GM19193 (cell line): ENCODE measurements around the gene C5orf46.

ENCODE experiments used
- POLR2A ChIP-seq: IDR thresholded peaks from 4 replicates; pipeline ENCODE4 v1.6.1; 2011; ENCODE audit not compliant: insufficient read depth, insufficient read length; ENCODE audit errors: extremely low read depth

The C5orf46 gene

DNA sequence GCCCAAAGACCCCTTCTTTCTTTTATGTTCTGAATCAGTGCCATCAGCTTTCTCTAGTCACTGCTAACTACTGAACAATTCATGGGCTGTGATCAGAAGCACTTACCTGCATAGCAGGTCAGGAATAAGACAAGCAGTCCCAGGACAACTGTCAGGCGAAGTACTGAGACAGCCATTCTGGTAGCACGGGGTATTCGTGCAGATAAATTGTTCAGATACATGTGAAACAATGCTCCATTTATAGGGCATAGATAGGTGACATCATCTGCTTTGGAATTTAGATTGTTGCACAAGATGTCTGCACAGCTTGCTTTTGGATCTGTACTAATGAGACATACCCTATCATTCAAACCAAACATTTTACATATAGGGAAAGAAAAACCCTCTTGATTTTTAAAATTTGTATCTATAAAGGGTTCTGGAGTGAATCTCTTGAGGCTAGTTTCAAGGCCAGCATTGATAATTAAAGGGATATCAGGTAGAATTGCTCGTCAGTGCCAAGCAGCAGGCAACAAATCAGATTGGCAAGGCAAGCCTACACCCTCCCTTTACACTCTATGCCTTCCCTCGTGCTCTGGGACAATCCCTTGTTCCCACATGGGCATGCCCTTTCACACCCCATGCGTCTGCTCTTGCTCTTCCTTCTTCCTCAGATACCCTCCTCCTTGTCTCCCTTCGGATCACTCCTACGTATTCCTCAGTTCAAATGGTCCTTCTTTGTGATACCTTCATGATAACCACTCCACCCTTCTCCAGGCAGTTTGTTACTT, at the start of gene C5orf46:
Gene C5orf46 (minus strand): TSS at position 213 of the 770 bp plus-strand sequence. CDS start 37 bp downstream, at position 176.
- TF ChIP-seq POLR2A, result no peak

- no peak for TF ChIP-seq POLR2A
These were observed 48.6 kb upstream of the C5orf46 start for GRCh38 chr5:147954971-147955370.

DNA sequence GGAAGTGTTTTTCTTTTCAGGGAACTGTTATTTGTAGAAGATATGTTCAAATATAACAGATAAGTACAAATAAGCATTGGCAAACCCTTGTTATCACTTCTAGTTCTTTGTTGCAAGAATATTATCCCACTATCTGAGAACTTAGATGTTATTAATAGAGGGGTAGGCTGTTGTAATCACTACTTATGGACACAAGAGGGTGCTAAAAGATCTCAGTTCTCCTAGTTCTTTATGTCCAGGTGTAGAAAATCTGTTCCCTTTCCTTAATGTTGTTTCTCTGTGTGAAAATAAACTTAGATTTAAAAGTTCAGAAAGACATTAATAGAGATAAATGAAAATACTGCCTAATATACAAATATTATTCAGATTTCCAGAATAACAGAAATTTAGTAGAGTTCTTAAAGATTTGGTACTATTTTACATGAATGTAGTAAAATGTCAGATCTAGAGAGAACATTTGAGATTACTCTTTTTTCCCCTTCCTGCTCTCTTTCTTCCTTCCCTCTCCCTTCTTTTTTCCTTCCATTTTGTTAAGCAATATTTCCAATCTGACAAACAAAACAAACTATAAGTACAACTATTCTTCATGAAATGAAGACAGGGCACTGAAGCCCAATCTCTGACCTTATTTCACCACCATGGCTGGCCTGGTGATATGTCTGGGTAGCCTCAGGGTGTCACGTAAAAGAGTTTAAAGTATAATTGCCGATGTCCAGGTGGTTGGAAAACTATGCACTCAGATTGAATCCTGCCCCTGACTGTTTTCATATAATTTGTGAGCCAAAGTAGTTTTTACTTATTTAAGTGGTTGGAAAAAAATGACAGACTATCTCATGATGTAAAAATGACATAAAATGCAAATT, 43.6 kb upstream of the C5orf46 start:
- TF ChIP-seq POLR2A, result no peak

DNA sequence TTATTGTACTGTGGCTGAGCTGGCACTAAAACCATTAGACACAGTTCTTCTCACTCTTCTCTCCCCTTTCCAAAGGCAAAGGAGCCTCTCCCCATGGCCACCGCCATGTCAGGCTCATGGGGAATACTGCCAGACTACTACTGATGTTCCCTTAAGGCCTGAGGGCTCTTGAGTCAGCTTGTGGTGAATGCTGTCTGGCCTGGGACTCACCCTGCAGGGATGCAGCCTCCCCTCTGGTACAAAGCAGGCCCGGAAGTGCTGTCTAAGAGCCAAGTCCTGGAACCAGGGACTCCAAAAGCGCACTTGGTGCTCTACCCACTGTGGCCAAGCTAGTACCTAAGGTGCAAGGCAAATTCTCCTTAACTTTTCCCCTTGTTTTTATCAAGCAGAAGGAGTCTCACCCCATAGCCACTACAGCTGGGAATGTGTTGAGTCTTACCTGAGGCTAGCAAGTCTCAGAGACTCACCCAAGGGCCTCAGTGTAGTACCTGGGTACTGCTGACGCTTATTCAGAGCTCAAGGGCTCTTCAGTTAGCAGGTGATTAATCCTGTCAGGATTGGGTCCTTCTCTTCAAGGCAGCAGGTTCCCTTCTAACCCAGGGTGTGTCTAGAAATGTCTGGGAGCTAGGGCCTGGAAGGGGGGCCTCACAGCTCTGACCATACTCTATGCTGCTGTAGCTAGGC, 33.2 kb upstream of the C5orf46 start:
- no peak for TF ChIP-seq POLR2A

DNA sequence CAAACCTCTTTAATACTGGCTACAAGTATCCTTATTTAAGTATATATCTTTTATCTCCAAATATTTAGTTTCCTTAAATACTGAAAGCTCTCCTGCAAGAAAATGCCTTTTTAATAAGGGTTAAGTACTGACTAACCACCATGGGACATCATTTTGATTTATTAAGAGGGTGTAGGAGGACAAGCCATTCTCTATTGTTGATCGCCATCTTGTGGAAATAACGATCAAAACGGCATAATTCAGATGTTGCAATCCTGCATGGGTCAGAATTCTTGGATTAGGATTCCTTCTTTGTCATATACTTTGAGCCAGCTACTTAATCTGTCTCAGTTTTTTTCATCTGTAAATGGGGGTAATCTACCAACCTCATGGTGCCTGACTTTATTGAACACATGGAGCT, 28.7 kb upstream of the C5orf46 start:
- TF ChIP-seq POLR2A, result no peak

- no peak for TF ChIP-seq POLR2A
These were observed 24.4 kb upstream of the C5orf46 start for GRCh38 chr5:147930769-147931168.

DNA sequence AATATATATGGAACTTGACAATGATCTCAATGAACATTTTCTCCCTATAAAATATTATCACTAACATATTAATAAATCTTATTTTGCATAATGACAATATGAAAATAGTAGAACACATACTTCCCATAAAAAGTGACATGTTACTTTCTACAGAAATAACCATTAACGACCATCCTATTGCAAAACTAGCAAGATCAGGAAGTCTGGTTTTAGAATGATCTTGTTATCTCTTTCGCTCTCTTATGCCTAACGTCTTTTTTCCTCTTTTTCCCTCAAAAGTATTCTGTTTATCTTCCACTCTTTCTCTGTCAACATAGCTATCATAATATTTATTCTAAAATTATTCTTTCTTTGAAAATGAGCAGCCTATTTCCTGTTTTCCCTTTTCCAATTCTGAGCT, 21.6 kb upstream of the C5orf46 start:
- no peak for TF ChIP-seq POLR2A

DNA sequence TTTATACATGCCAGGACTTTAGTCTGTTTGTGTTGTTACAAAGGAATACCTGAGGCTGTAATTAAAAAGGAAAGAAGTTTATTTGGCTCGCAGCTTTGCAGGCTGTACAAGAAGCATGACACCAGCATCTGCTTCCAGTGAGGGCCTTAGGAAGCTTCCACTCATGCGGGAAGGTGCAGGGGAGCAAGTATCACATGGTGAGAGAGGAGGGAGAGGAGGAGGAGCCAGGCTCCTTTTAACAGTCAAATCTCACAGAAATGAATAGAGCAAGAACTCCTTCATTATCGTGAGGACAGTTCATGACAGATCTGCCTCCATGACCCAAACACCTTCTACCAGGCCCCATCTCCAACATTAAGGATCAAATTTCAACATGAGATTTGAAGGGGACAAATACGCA, 18.7 kb upstream of the C5orf46 start:
- no peak for TF ChIP-seq POLR2A

DNA sequence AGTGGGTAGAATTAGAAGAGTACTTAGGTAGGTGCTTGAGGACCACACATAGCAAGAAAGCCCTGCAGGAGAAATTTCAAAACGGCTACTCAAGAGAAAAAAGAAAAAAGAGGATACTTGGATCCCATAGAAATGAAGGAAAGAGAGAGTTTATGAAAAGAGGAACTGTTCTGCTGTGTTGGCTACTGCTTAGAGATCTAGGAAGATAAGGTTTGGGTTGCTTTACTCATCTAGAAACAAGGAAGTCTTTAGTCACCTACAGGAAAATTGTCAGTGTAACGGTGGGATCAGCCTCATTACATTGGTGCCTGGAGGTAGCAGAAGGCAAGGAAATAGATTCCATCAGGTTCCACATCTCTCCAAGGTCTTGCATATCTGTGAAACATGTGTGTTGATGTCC, 14.8 kb upstream of the C5orf46 start:
- TF ChIP-seq POLR2A, result no peak

- TF ChIP-seq POLR2A, result no peak
These were observed 14.2 kb upstream of the C5orf46 start for GRCh38 chr5:147920420-147921030.

GRCh38 chr5:147918899-147919298, 12.6 kb upstream of the C5orf46 start:
- TF ChIP-seq POLR2A, result no peak

DNA sequence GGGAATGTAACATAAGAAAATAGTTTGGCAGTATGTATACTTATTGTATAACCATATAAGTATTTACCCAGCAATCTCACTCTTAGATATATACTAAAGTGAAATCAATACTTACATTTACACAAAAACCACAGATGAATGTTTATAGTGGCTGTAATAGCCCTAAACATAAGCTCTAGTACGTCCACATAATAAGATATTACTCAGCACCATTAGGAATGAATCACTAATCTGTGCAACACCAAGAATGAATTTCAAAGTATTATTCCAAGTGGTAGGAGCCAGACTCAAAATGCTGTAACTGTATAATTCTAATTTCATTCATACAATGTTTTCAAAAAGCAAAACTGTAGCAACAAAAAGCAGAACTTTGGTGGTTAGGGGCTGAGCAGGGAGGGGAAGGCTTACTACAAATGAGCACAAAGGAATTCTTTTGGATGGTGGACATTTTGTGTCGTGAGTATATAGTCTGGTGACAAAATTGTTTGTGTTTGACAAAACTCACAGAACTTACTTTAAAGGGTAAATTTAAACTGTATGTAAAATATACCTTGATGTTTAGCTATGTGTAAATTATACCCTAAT, 11.9 kb upstream of the C5orf46 start:
- no peak for TF ChIP-seq POLR2A

- TF ChIP-seq POLR2A, result no peak
These were observed 7.4 kb upstream of the C5orf46 start for GRCh38 chr5:147913786-147914185.

DNA sequence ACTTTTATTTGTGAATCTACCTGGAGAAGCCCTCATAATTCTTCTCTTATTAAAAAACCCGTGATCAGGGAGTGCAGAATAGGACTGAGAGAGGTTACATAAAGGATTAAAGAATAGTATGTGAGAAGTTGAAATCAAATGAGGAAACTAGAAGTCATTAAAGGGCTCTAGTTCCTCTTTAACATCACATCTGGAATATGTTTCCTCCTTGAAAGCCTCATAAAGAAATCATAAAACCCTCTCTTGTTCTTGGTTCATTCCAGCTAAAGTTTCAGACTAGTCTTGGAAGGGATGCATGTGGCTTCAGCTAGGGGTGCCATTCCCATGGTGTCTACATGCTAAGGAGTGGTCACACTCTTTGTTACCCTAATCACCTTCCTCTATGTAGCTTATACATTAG, 5.7 kb upstream of the C5orf46 start:
- no peak for TF ChIP-seq POLR2A
